GM10266 (cell line): Measurements from ENCODE around the gene CD244.

Source experiments
- DNase-seq: peaks from one replicate; pipeline ENCODE4 v3.0.0; 2012; ENCODE audit errors: extremely low spot score
- CTCF ChIP-seq: IDR thresholded peaks from 2 replicates; pipeline ENCODE4 v1.5.1; 2012; ENCODE audit warnings: mild to moderate bottlenecking, low read depth; ENCODE audit not compliant: control insufficient read depth, insufficient read depth; ENCODE audit errors: missing control alignments

Gene CD244

GRCh38 chr1:160844447-160845232 lies 18.0 kb downstream of the CD244 start:
- no peak for DNase-seq
- no peak for TF ChIP-seq CTCF

- TF ChIP-seq CTCF = no peak
- DNase-seq = no peak
Measured at GRCh38 chr1:160841079-160841478, 21.6 kb downstream of the CD244 start.

GRCh38 chr1:160839746-160840145 lies 22.9 kb downstream of the CD244 start:
- no peak for TF ChIP-seq CTCF
- DNase-seq = no peak

GRCh38 chr1:160838888-160839287 lies 23.8 kb downstream of the CD244 start:
- no peak for TF ChIP-seq CTCF
- no peak for DNase-seq

- peak; percentile 48 for TF ChIP-seq CTCF
- DNase-seq = peak; percentile 68
Measured at GRCh38 chr1:160837558-160838205, 25.0 kb downstream of the CD244 start.

- no peak for TF ChIP-seq CTCF
- no peak for DNase-seq
Measured at GRCh38 chr1:160836981-160837557, 25.6 kb downstream of the CD244 start.

GRCh38 chr1:160836561-160836960 lies 26.1 kb downstream of the CD244 start:
- no peak for TF ChIP-seq CTCF
- DNase-seq = no peak
